Pancreas (tissue), 10 donors: Measurements from ENCODE around the gene ZNF695. TPM values are rescaled to one million over a fixed set of nuclear protein-coding genes. Genes with fewer than 3 reads are reported as not detected.
"Not testable (repeated sequence)": the region's sequence is repeated elsewhere in the genome, so short reads cannot be mapped to it uniquely, and the experiment has no call there.

Experiments used
- ATAC-seq, 4 donors: fragments of 200-7000 bp; cut with Tn5 transposase; one replicate each; pipeline versions ENCODE4 v1.8.0 to v1.9.1; 2020; ENCODE audit warnings: mild to moderate bottlenecking in 4 of 4, moderate library complexity in 4 of 4
- DNase-seq, 6 donors: peaks; one replicate each; pipeline ENCODE4 v3.0.0-alpha.2; 2020
- FAIRE-seq: peaks from 2 replicates; lab custom pipeline; 2012; peaks lifted over from hg19 to GRCh38; lab: Jason Lieb, UNC
- H3K27ac ChIP-seq, 4 donors: fragments of 200-600 bp; sonication (generic); 1 replicate in 3 of 4; 2 replicates in 1 of 4; pipeline versions ENCODE4 v1.5.0 to v1.8.0; 2020
- H3K27me3 ChIP-seq, 4 donors: fragments of 200-600 bp; one replicate each; pipeline ENCODE4 v1.8.0; 2021
- H3K36me3 ChIP-seq, 3 donors: fragments of 200-600 bp; sonication (generic) in 1 of 3; one replicate each; pipeline versions ENCODE4 v1.5.0 to v1.8.0; 2020 to 2021
- H3K4me1 ChIP-seq, 3 donors: fragments of 200-600 bp; one replicate each; pipeline ENCODE4 v1.8.0; 2021
- H3K4me3 ChIP-seq, 4 donors: fragments of 200-600 bp; sonication (generic) in 2 of 4; one replicate each; pipeline versions ENCODE4 v1.5.0 to v1.8.0; 2020 to 2021
- H3K9me3 ChIP-seq, 4 donors: fragments of 200-600 bp; one replicate each; pipeline ENCODE4 v1.8.0; 2021
- WGBS, 2 donors: extraction: QIAGEN DNeasy Blood & Tissue Kit; methylation state at CpG; one replicate each; pipeline ENCODE4 v1.1.7; 2013; 5-methylcytosine and 5-hydroxymethylcytosine counted together
- intact Hi-C, 3 donors: fragments of 100-400 bp; cut with DNase I; formaldehyde crosslinking; loops; one replicate each; pipeline versions ENCODE4 v1.11.1 to v1.14.2; 2022
- polyA plus RNA-seq, 2 donors: library from polyadenylated mRNA; stranded (reverse); fragments of 200-250 nt; gene quantifications; one replicate each; pipeline ENCODE4 v1.2.3, GENCODE V29; 2013
- total RNA-seq, 6 donors: library from RNA; stranded (reverse); fragmentation: NEBNext Ultra II Directional in 4 of 6; extraction: Animal tissue kit (Norgen Biotek cat#: 25700) in 4 of 6; gene quantifications; one replicate each; pipeline versions ENCODE4 v1.2.1 to v1.2.4, GENCODE V29; 2021 to 2023
- TF ChIP-seq, protein P1 (sequence below), 4 donors: fragments of 200-600 bp; sonication (generic) in 3 of 4; IDR thresholded peaks; one replicate each; pipeline versions ENCODE4 v1.5.0 to v1.8.0; 2021; ENCODE audit warnings: antibody characterized with exemption in 4 of 4
- donor health status: healthy with polysubstance abuse.
- donor health status: DM: no; HTN: no; CAD: no; lungs with moderate emphysema.
- donor health status: DM: no; HTN: no; CAD: no.
- donor health status: control.
- donor health status: control.
- donor health status: Bipolar disorder and iron deficiency.
- donor health status: DM: yes; HTN: yes; CAD: no.
- donor health status: DM: no; HTN: no; CAD: no.
- donor health status: DM: no; HTN: no; CAD: no.
- donor health status: DM: yes; HTN: yes; CAD: no.

The ZNF695 gene
- total and polyA plus RNA-seq, 8 donors, result 0.06 to 0.62 (median 0.06) TPM; not detected in 5

GRCh38 chr1:247043406-247043805 is 35.5 kb upstream of the ZNF695 start:
- Histone ChIP-seq H3K36me3 (peaks cover 0 to 4% (median 2%) of the 10 kb centered on the region in 3 donors), H3K4me3 (no peak overlapping the region), H3K27ac (no peak overlapping the region), H3K9me3 (no peaks in the 10 kb centered on the region), H3K27me3 (no peaks in the 10 kb centered on the region), H3K4me1 (no peaks in the 10 kb centered on the region)
- TF ChIP-seq, protein P1, sequence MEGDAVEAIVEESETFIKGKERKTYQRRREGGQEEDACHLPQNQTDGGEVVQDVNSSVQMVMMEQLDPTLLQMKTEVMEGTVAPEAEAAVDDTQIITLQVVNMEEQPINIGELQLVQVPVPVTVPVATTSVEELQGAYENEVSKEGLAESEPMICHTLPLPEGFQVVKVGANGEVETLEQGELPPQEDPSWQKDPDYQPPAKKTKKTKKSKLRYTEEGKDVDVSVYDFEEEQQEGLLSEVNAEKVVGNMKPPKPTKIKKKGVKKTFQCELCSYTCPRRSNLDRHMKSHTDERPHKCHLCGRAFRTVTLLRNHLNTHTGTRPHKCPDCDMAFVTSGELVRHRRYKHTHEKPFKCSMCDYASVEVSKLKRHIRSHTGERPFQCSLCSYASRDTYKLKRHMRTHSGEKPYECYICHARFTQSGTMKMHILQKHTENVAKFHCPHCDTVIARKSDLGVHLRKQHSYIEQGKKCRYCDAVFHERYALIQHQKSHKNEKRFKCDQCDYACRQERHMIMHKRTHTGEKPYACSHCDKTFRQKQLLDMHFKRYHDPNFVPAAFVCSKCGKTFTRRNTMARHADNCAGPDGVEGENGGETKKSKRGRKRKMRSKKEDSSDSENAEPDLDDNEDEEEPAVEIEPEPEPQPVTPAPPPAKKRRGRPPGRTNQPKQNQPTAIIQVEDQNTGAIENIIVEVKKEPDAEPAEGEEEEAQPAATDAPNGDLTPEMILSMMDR (IDR thresholded peaks at IDR 0.05), result no peak
- ATAC-seq, result no peak
- WGBS, 2 donors, result 86 to 88% methylated on average over 5 of the region's 5 CpGs
- DNase-seq, result no peak
- intact Hi-C loops, result no loop called here
- no peak for FAIRE-seq

- H3K27ac ChIP-seq, result no peak overlapping the region
- FAIRE-seq (no peak), ATAC-seq (no peak), DNase-seq (no peak)
- peaks cover 0 to 24% (median 14%) of the 10 kb centered on the region in 3 donors for H3K36me3 ChIP-seq
- TF ChIP-seq, protein P1 (IDR thresholded peaks at IDR 0.05), result no peak
- H3K27me3 ChIP-seq, result no peaks in the 10 kb centered on the region
- intact Hi-C loops, result no loop called here
- no peak overlapping the region for H3K4me3 ChIP-seq
- 96 to 97% methylated on average over 6 of the region's 6 CpGs for WGBS, 2 donors
- peaks cover 0 to 10% (median 3%) of the 10 kb centered on the region in 4 donors for H3K9me3 ChIP-seq
- H3K4me1 ChIP-seq, result no peaks in the 10 kb centered on the region
These were observed 29.9 kb upstream of the ZNF695 start for GRCh38 chr1:247037511-247038320.

DNA sequence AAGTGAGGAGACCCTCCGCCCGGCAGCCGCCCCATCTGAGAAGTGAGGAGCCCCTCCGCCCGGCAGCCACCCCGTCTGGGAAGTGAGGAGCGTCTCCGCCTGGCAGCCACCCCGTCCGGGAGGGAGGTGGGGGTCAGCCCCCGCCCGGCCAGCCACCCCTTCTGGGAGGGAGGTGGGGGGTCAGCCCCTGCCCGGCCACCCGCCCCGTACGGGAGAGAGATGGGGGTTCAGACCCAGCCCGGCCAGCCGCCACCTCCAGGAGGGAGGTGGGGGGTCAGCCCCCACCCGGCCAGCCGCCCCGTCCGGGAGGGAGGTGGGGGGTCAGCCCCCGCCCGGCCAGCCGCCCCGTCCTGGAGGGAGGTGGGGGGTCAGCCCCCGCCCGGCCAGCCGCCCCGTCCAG is 24.4 kb upstream of the ZNF695 start:
- ATAC-seq, H3K36me3 ChIP-seq, intact Hi-C loops, H3K4me1 ChIP-seq, H3K4me3 ChIP-seq, H3K9me3 ChIP-seq, H3K27me3 ChIP-seq, H3K27ac ChIP-seq, FAIRE-seq: not testable (repeated sequence)
- peak in 1 of 6 donors; percentile 16 for DNase-seq
- WGBS, 2 donors, result 92 to 96% methylated on average over 14 to 24 of the region's 30 CpGs

DNA sequence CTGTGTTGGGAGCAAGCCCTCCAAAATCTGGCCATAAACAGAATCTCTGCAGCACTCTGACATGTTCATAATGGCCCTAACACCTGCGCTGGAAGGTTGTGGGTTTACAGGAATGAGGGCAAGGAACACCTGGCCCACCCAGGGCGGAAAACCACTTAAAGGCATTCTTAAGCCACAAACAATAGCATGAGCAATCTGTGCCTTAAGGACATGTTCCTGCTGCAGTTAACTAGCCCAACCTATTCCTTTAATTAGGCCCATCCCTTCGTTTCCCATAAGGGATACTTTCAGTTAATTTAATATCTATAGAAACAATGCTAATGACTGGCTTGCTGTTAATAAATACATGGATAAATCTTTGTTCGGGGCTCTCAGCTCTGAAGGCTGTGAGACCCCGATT is 16.8 kb upstream of the ZNF695 start:
- 62 to 66% methylated on average over 5 of the region's 5 CpGs for WGBS, 2 donors
- DNase-seq, FAIRE-seq, H3K4me1 ChIP-seq, H3K4me3 ChIP-seq, H3K27ac ChIP-seq, intact Hi-C loops, H3K27me3 ChIP-seq, H3K36me3 ChIP-seq, ATAC-seq, H3K9me3 ChIP-seq: not testable (repeated sequence)

DNA sequence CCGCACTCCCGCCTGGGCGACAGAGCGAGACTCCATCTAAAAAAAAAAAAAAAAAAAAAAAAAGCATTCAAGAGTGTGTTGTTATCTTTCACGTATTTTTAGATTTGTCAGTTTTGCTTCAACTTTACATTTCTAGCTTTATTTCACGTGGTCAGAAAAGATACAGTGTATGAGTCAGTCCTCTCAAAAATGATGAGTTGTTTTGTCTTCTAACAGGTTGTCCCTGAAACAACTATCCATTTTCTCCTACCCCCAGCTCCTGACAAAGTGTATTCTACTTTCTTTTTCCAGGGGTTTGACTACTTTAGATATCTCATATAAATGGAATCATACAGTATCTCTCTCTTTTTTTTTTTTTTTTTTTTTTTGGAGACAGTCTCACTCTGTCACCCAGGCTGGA is 5.5 kb upstream of the ZNF695 start:
- H3K9me3 ChIP-seq, result no peaks in the 10 kb centered on the region
- no peaks in the 10 kb centered on the region for H3K4me1 ChIP-seq
- DNase-seq, result no peak
- TF ChIP-seq, protein P1 (IDR thresholded peaks at IDR 0.05), result no peak
- no peak overlapping the region for H3K27ac ChIP-seq
- FAIRE-seq, result no peak
- H3K36me3 ChIP-seq, result no peaks in the 10 kb centered on the region
- intact Hi-C loops, result no loop called here
- whole genome bisulfite sequencing, 2 donors, result 81 to 85% methylated on average over 6 of the region's 6 CpGs
- H3K27me3 ChIP-seq, result no peaks in the 10 kb centered on the region
- H3K4me3 ChIP-seq, result no peak overlapping the region
- no peak for ATAC-seq

DNA sequence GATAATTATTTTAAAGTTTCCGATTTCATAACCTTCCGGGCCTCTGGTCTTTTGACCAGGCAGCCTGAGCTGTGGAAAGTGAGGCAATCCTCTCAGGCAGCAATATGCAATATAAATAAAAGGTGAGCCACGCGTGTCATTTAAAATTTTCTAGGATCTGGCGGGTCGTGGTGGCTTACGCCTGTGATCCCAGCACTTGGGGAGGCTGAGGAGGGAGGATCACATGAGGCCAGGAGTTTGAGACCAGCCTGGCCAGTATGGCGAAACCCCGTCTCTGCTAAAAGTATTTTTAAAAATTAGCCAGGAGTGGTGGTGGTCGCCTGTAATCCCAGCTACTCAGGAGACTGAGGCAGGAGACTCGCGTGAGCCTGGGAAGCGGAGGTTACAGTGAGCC is 546 bp upstream of the ZNF695 start:
- H3K9me3 ChIP-seq, result no peaks in the 10 kb centered on the region
- no peaks in the 10 kb centered on the region for H3K27me3 ChIP-seq
- H3K36me3 ChIP-seq, result no peaks in the 10 kb centered on the region
- no peak for DNase-seq
- FAIRE-seq, result no peak
- TF ChIP-seq, protein P1 (IDR thresholded peaks at IDR 0.05), result no peak
- intact Hi-C loops, result no loop called here
- H3K4me1 ChIP-seq, result no peaks in the 10 kb centered on the region
- WGBS, 2 donors, result 83 to 88% methylated on average over 13 of the region's 13 CpGs
- no peak for ATAC-seq
- H3K4me3 ChIP-seq, result no peak overlapping the region
- H3K27ac ChIP-seq, result no peak overlapping the region

DNA sequence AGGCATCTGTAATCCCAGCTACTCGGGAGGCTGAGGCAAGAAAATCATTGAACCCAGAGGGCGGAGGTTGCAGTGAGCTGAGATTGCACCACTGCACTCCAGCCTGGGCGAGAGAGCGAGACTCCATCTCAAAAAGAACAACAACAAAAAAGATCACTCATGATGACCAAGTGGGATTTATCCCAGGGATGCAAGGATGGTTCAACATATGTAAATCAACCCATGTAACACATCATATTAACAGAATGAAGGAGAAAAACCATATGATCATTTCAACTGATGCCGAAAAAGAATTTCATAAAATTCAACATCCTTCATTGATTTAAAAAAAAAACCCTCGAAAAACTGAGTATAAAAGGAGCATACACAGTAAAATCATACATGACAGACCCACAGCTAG is 3.8 kb downstream of the ZNF695 start:
- 91 to 98% methylated on average over 6 of the region's 6 CpGs for WGBS, 2 donors
- H3K27me3 ChIP-seq, H3K9me3 ChIP-seq, intact Hi-C loops, H3K27ac ChIP-seq, FAIRE-seq, H3K36me3 ChIP-seq, H3K4me3 ChIP-seq, DNase-seq, H3K4me1 ChIP-seq, ATAC-seq: not testable (repeated sequence)
